Lower leg skin (tissue), 4 donors: ENCODE measurements around the gene WWTR1. TPM values are rescaled to one million over a fixed set of nuclear protein-coding genes. Genes with fewer than 3 reads are reported as not detected.

ENCODE experiments used
- DNase-seq, 2 donors: peaks; one replicate each; pipeline ENCODE4 v3.0.0-alpha.2; 2019; ENCODE audit warnings: low spot score in 2 of 2
- H3K4me3 ChIP-seq: fragments of 200-600 bp; sonication (generic); 2 replicates; pipeline ENCODE4 v1.5.1; 2017; ENCODE audit warnings: mild to moderate bottlenecking, low read depth; ENCODE audit not compliant: poor library complexity, severe bottlenecking
- POLR2A ChIP-seq, 2 donors: fragments of 450-650 bp; IDR thresholded peaks; one replicate each; pipeline ENCODE4 v1.6.1; 2016 to 2017; ENCODE audit warnings: antibody characterized with exemption in 2 of 2, mild to moderate bottlenecking in 1 of 2, moderate library complexity in 1 of 2
- WGBS, 2 donors: methylation state at CpG; one replicate each; pipeline ENCODE4 v1.1.5; 2018; 5-methylcytosine and 5-hydroxymethylcytosine counted together
- intact Hi-C: fragments of 100-400 bp; cut with DNase I; formaldehyde crosslinking; loops from one replicate; pipeline ENCODE4 v1.15.0; 2023; ENCODE audit warnings: low total_unique reads
- total RNA-seq, 4 donors: library from RNA; depleted of rRNA; stranded (reverse); fragments of >200 nt; gene quantifications; one replicate each; pipeline ENCODE4 v1.1.0, GENCODE V29; 2016
- TF ChIP-seq, protein P1 (sequence below), 3 donors: fragments of 450-650 bp; IDR thresholded peaks; one replicate each; pipeline ENCODE4 v1.5.1; 2016; ENCODE audit warnings: antibody characterized with exemption in 3 of 3, mild to moderate bottlenecking in 3 of 3, moderate library complexity in 2 of 3

Gene WWTR1
- total RNA-seq, 4 donors from 2014 or later, result 52.4 to 78.1 (median 56.1) TPM

GRCh38 chr3:149604125-149604875 is 53.5 kb downstream of the WWTR1 start:
- TF ChIP-seq, protein P1, sequence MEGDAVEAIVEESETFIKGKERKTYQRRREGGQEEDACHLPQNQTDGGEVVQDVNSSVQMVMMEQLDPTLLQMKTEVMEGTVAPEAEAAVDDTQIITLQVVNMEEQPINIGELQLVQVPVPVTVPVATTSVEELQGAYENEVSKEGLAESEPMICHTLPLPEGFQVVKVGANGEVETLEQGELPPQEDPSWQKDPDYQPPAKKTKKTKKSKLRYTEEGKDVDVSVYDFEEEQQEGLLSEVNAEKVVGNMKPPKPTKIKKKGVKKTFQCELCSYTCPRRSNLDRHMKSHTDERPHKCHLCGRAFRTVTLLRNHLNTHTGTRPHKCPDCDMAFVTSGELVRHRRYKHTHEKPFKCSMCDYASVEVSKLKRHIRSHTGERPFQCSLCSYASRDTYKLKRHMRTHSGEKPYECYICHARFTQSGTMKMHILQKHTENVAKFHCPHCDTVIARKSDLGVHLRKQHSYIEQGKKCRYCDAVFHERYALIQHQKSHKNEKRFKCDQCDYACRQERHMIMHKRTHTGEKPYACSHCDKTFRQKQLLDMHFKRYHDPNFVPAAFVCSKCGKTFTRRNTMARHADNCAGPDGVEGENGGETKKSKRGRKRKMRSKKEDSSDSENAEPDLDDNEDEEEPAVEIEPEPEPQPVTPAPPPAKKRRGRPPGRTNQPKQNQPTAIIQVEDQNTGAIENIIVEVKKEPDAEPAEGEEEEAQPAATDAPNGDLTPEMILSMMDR (IDR thresholded peaks at IDR 0.05), result no peak
- TF ChIP-seq POLR2A (IDR thresholded peaks at IDR 0.05), result no peak
- intact Hi-C loops, result no loop called here
- 71 to 79% methylated on average over 4 of the region's 4 CpGs for WGBS, 2 donors
- DNase-seq, result no peak
- no peak overlapping the region for H3K4me3 ChIP-seq

- no peak for DNase-seq
- 77% methylated on average over 3 of the region's 3 CpGs for WGBS, 2 donors
- intact Hi-C loops, result no loop called here
- TF ChIP-seq, protein P1 (IDR thresholded peaks at IDR 0.05), result no peak
- TF ChIP-seq POLR2A (IDR thresholded peaks at IDR 0.05), result no peak
- H3K4me3 ChIP-seq, result no peak overlapping the region
Measured at GRCh38 chr3:149603126-149604074, 54.4 kb downstream of the WWTR1 start.

GRCh38 chr3:149600634-149601033 is 57.2 kb downstream of the WWTR1 start:
- TF ChIP-seq, protein P1 (IDR thresholded peaks at IDR 0.05), result no peak
- no peak for TF ChIP-seq POLR2A (IDR thresholded peaks at IDR 0.05)
- no peak overlapping the region for H3K4me3 ChIP-seq
- intact Hi-C loops, result no loop called here
- no peak for DNase-seq
- WGBS, 2 donors, result 89 to 90% methylated on average over 1 of the region's 1 CpG

- WGBS, 2 donors, result 88% methylated on average over 2 of the region's 2 CpGs
- TF ChIP-seq, protein P1 (IDR thresholded peaks at IDR 0.05), result no peak
- no peak for TF ChIP-seq POLR2A (IDR thresholded peaks at IDR 0.05)
- intact Hi-C loops, result no loop called here
- DNase-seq, result no peak
- H3K4me3 ChIP-seq, result no peak overlapping the region
Measured at GRCh38 chr3:149599236-149599635, 58.6 kb downstream of the WWTR1 start.

DNA sequence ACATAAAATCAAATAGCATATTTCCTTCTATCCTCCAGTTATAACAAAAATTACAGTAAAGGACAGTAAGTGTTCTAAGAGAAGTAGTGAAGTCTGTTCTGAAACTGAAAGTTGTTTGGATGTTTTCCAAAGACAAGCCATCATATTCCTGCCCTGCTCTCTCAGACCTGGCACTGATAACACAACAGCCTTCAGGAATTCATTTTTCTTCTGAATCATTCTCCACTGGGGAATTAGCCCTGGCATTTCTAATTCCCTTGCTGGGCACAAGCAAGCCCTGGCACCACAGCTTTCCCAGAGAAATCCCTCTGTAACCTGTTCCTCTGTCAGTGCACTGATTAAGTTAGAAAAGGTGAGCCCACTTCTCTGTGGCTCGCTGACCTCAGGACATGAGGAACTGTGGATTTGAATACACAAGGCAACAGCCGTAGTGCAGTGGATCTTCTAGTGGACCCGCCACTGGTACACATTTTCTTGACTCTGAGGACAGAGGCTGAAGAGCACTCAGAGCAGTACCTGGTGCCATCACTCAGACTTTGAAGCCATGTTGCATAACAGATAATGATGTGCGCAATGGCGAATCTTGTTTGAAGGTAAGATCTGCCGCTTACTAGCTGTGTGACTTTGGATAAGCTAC is 61.6 kb downstream of the WWTR1 start:
- no peak overlapping the region for H3K4me3 ChIP-seq
- 86 to 92% methylated on average over 6 of the region's 6 CpGs for WGBS, 2 donors

More for the DNA sequence above, 61.6 kb downstream of the WWTR1 start:
- intact Hi-C loops, result no loop called here
- TF ChIP-seq POLR2A (IDR thresholded peaks at IDR 0.05), result no peak
- TF ChIP-seq, protein P1 (IDR thresholded peaks at IDR 0.05), result no peak
- DNase-seq, result no peak
